Rectal smooth muscle tissue (tissue), 1 donor: Measurements from ENCODE around the gene ADAMTS13.

ENCODE experiments used
- H3K27ac ChIP-seq: one replicate; pipeline ENCODE4 v1.7.0; 2013; ENCODE audit warnings: low read depth, low read length, inconsistent platforms
- H3K27me3 ChIP-seq: one replicate; pipeline ENCODE4 v1.7.0; 2013; ENCODE audit warnings: low read length; ENCODE audit not compliant: control insufficient read depth, insufficient read depth
- H3K36me3 ChIP-seq: one replicate; pipeline ENCODE4 v1.7.0; 2013; ENCODE audit warnings: low read length; ENCODE audit not compliant: control insufficient read depth, insufficient read depth
- H3K4me1 ChIP-seq: one replicate; pipeline ENCODE4 v1.7.0; 2013; ENCODE audit warnings: low read length; ENCODE audit not compliant: control insufficient read depth, insufficient read depth
- H3K4me3 ChIP-seq: one replicate; pipeline ENCODE4 v1.7.0; 2013; ENCODE audit warnings: low read length
- H3K9ac ChIP-seq: one replicate; pipeline ENCODE4 v1.7.0; 2013; ENCODE audit warnings: low read length

The ADAMTS13 gene

DNA sequence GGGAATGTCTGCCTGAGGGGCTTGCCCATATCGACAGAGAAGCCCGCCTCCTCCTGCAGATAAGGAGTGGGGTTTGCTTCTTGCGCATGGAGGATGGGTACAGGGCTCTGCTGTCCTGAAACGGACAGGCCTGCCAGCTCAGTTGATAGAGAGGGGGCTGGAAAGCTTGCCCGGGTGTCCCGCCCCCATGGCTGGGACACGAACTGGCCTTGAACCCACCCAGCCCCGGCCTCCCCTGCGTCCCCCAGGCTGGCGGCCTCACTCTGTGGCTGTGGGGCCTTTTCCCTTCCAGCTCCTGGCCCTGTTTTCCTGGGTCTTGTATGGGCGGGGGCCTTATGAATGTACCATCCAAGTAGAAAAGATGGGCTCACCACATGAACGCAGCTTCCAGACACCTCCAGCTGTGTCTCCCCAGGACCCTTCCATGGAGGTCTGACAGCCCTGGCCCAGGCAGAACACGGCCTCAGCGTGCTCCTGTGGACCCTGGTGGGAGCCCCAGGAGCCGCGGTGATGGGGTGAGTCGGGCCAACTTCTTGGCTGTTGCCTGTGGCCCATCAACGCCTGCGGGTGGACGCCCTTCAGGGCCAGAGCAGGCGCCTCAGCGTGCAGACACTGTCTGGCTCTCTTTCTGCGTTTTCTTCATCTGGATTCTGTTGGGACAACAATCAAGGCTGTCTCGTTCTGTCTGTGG lies 72.6 kb downstream of the ADAMTS13 start:
- peaks cover 6% of the 10 kb centered on the region for H3K27me3 ChIP-seq
- H3K4me3 ChIP-seq, result no peak overlapping the region
- no peak overlapping the region for H3K27ac ChIP-seq
- no peaks in the 10 kb centered on the region for H3K36me3 ChIP-seq
- no peaks in the 10 kb centered on the region for H3K4me1 ChIP-seq
- H3K9ac ChIP-seq, result no peak overlapping the region

- no peaks in the 10 kb centered on the region for H3K36me3 ChIP-seq
- H3K4me3 ChIP-seq, result no peak overlapping the region
- H3K4me1 ChIP-seq, result no peaks in the 10 kb centered on the region
- no peak overlapping the region for H3K27ac ChIP-seq
- peaks cover 6% of the 10 kb centered on the region for H3K27me3 ChIP-seq
- H3K9ac ChIP-seq, result no peak overlapping the region
These were observed 73.4 kb downstream of the ADAMTS13 start for GRCh38 chr9:133495327-133496293.

GRCh38 chr9:133496861-133497842 lies 75.0 kb downstream of the ADAMTS13 start:
- Histone ChIP-seq H3K27me3 (peaks cover 3% of the 10 kb centered on the region), H3K27ac (no peak overlapping the region)

GRCh38 chr9:133499132-133499891 lies 77.1 kb downstream of the ADAMTS13 start:
- no peak overlapping the region for H3K27ac ChIP-seq
- peaks cover 3% of the 10 kb centered on the region for H3K27me3 ChIP-seq
- H3K9ac ChIP-seq, result no peak overlapping the region
- no peaks in the 10 kb centered on the region for H3K4me1 ChIP-seq
- H3K36me3 ChIP-seq, result no peaks in the 10 kb centered on the region
- no peak overlapping the region for H3K4me3 ChIP-seq

More at GRCh38 chr9:133496861-133497842, 75.0 kb downstream of the ADAMTS13 start:
- no peak overlapping the region for H3K4me3 ChIP-seq
- no peak overlapping the region for H3K9ac ChIP-seq
- H3K4me1 ChIP-seq, result no peaks in the 10 kb centered on the region
- no peaks in the 10 kb centered on the region for H3K36me3 ChIP-seq

- peaks cover 3% of the 10 kb centered on the region for H3K27me3 ChIP-seq
- H3K4me1 ChIP-seq, result no peaks in the 10 kb centered on the region
- H3K36me3 ChIP-seq, result no peaks in the 10 kb centered on the region
- H3K27ac ChIP-seq, result no peak overlapping the region
- no peak overlapping the region for H3K4me3 ChIP-seq
- no peak overlapping the region for H3K9ac ChIP-seq
These were observed 77.7 kb downstream of the ADAMTS13 start for GRCh38 chr9:133499892-133500270.

- H3K36me3 ChIP-seq, result no peaks in the 10 kb centered on the region
- no peak overlapping the region for H3K9ac ChIP-seq
- no peak overlapping the region for H3K4me3 ChIP-seq
- H3K4me1 ChIP-seq, result no peaks in the 10 kb centered on the region
- H3K27me3 ChIP-seq, result no peaks in the 10 kb centered on the region
- no peak overlapping the region for H3K27ac ChIP-seq
These were observed 79.9 kb downstream of the ADAMTS13 start for GRCh38 chr9:133502112-133502511.

GRCh38 chr9:133505186-133505830 lies 83.1 kb downstream of the ADAMTS13 start:
- H3K4me1 ChIP-seq, result no peaks in the 10 kb centered on the region
- H3K36me3 ChIP-seq, result no peaks in the 10 kb centered on the region
- H3K4me3 ChIP-seq, result no peak overlapping the region
- no peak overlapping the region for H3K27ac ChIP-seq
- no peak overlapping the region for H3K9ac ChIP-seq
- H3K27me3 ChIP-seq, result peaks cover 4% of the 10 kb centered on the region

DNA sequence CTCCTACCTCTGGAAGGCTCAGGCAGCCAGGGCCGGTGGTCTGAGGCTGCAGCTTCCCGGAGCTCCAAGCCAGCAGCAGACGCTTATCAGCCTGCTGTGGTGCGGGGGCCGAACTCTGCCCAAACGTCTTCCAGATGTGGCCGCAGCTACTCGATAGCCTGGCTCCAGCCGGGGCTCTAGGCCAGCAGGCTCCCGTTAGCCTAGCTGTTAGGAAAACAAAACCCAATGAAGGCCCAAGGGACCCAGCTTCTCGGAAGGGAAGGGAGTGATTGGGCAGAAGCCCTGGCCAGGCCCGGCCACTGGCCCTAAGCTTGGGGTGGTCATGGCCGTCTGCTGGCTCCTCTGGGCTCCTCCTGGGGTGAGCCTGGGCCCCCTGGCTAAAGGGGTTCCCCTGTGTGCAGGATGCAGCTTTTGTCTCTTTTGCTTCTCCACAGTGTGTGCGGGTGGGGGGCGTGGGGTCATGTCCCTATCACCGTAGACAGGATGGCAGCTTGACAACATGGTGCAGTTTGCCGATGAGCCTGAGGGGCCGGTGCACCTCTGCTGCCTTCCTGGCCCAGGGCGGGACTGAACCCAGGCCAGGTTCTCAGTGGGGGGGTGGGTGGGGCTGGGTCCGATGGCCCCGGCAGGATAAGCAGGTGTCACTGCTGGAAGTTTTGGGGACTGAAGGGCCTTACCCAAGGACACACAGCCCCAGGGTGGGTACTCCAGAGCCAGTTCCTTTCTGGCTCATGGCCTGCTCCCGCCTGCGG lies 83.9 kb downstream of the ADAMTS13 start:
- Histone ChIP-seq H3K27ac (no peak overlapping the region), H3K36me3 (no peaks in the 10 kb centered on the region), H3K4me3 (no peak overlapping the region), H3K27me3 (peaks cover 4% of the 10 kb centered on the region), H3K4me1 (no peaks in the 10 kb centered on the region), H3K9ac (no peak overlapping the region)

DNA sequence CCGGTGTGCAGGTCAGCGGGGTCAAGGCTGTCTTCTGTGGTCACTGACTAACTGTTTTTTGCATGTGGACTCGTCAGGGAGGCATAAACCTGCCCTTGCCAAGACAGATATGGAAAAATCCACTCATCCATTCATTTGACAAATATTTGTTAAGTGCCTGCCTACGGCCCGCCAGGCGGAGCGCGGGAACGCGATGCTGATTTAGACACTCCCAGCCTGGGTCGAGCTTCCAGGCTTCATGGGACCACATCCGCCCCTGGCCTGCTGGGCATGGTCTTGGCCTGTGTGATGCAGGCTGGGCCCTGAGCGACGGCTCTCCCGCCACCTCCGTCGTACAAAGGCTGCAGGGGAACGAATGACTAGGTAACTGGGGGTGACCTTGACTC lies 84.5 kb downstream of the ADAMTS13 start:
- no peak overlapping the region for H3K27ac ChIP-seq
- no peak overlapping the region for H3K9ac ChIP-seq
- H3K4me1 ChIP-seq, result no peaks in the 10 kb centered on the region
- no peak overlapping the region for H3K4me3 ChIP-seq
- H3K27me3 ChIP-seq, result peaks cover 4% of the 10 kb centered on the region
- H3K36me3 ChIP-seq, result no peaks in the 10 kb centered on the region

- H3K27ac ChIP-seq, result no peak overlapping the region
- no peaks in the 10 kb centered on the region for H3K4me1 ChIP-seq
- no peak overlapping the region for H3K9ac ChIP-seq
- H3K27me3 ChIP-seq, result peaks cover 4% of the 10 kb centered on the region
- H3K4me3 ChIP-seq, result no peak overlapping the region
- H3K36me3 ChIP-seq, result no peaks in the 10 kb centered on the region
These were observed 85.2 kb downstream of the ADAMTS13 start for GRCh38 chr9:133507246-133507965.
